ENCODE data around the gene S1PR4.

GRCh38 chr19:3196933-3197205 lies 18.3 kb downstream of the S1PR4 start:
- TF ChIP-seq POLR2AphosphoS5 (IDR thresholded peaks at IDR 0.05; ENCODE audit: low read depth, low read length) (no peak), POLR2A (IDR thresholded peaks at IDR 0.05; ENCODE audit: low read depth, low read length) (no peak)

All from GM12892 (cell line).